ENCODE results near the gene MINDY1. TPM values are rescaled to one million over a fixed set of nuclear protein-coding genes. Genes with fewer than 3 reads are reported as not detected.

Gene MINDY1
- total RNA-seq, 2 donors from 2014 or later: 36.3 to 39.2 TPM

- TF ChIP-seq POLR2A (IDR thresholded peaks at IDR 0.05): no peak
- TF ChIP-seq CTCF (IDR thresholded peaks at IDR 0.05): no peak
- DNase-seq: no peak
- no peaks in the 10 kb centered on the region for H3K27me3 ChIP-seq
- H3K9me3 ChIP-seq: no peaks in the 10 kb centered on the region
- no peaks in the 10 kb centered on the region for H3K4me1 ChIP-seq
- ATAC-seq: no peak
- H3K4me3 ChIP-seq: no peak within 1 kb of the TSS
- WGBS, 2 donors: 38 to 46% methylated on average over 2 of the region's 2 CpGs
- peaks cover 0 to 5% of the 10 kb centered on the region in 2 donors for H3K36me3 ChIP-seq (replicated peaks in 1 of 2; ENCODE audit: insufficient read depth in 1 of 2, low read depth in 2 of 2)
- intact Hi-C loops (cut with DNase I): no loop called here
- no peak within 1 kb of the TSS for H3K27ac ChIP-seq
Measured at GRCh38 chr1:151036356-151036755, 29.7 kb upstream of the MINDY1 start, which contains the start of gene BNIPL. TSS of gene BNIPL (plus strand) at chr1:151036586. CDS start at chr1:151036726, 140 bp downstream.

- no peak for ATAC-seq
- Histone ChIP-seq H3K36me3 (replicated peaks in 1 of 2; ENCODE audit: insufficient read depth in 1 of 2, low read depth in 2 of 2) (peaks cover 0 to 5% of the 10 kb centered on the region in 2 donors), H3K27me3 (no peaks in the 10 kb centered on the region), H3K27ac (no peak overlapping the region), H3K4me1 (no peaks in the 10 kb centered on the region), H3K4me3 (no peak overlapping the region), H3K9me3 (no peaks in the 10 kb centered on the region)
- TF ChIP-seq CTCF (IDR thresholded peaks at IDR 0.05) (no peak), POLR2A (IDR thresholded peaks at IDR 0.05) (no peak)
- intact Hi-C loops (cut with DNase I): no loop called here
- 91 to 94% methylated on average over 3 of the region's 3 CpGs for WGBS, 2 donors
- no peak for DNase-seq
Measured at GRCh38 chr1:151035167-151035566, 28.5 kb upstream of the MINDY1 start.

- intact Hi-C loops (cut with DNase I): no loop called here
- peaks cover 5 to 9% of the 10 kb centered on the region in 2 donors for H3K36me3 ChIP-seq (replicated peaks in 1 of 2; ENCODE audit: insufficient read depth in 1 of 2, low read depth in 2 of 2)
- 97% methylated on average over 8 of the region's 8 CpGs for WGBS, 2 donors
Measured at GRCh38 chr1:151032164-151032563, 25.5 kb upstream of the MINDY1 start.

GRCh38 chr1:151026460-151026859 is 19.8 kb upstream of the MINDY1 start:
- TF ChIP-seq CTCF (IDR thresholded peaks at IDR 0.05) (no peak), POLR2A (IDR thresholded peaks at IDR 0.05) (no peak)
- intact Hi-C loops (cut with DNase I): no loop called here
- DNase-seq (no peak), ATAC-seq (no peak)
- no peaks in the 10 kb centered on the region for H3K9me3 ChIP-seq
- H3K4me3 ChIP-seq: no peak overlapping the region
- no peaks in the 10 kb centered on the region for H3K4me1 ChIP-seq
- no peaks in the 10 kb centered on the region for H3K27me3 ChIP-seq
- H3K27ac ChIP-seq: no peak overlapping the region
- peaks cover 5 to 6% of the 10 kb centered on the region in 2 donors for H3K36me3 ChIP-seq (replicated peaks in 1 of 2; ENCODE audit: insufficient read depth in 1 of 2, low read depth in 2 of 2)

More at GRCh38 chr1:151032164-151032563, 25.5 kb upstream of the MINDY1 start:
- no peak for TF ChIP-seq POLR2A (IDR thresholded peaks at IDR 0.05)
- no peak for TF ChIP-seq CTCF (IDR thresholded peaks at IDR 0.05)
- no peak overlapping the region for H3K4me3 ChIP-seq
- H3K27me3 ChIP-seq: no peaks in the 10 kb centered on the region
- ATAC-seq (no peak), DNase-seq (no peak)
- H3K27ac ChIP-seq: no peak overlapping the region
- H3K9me3 ChIP-seq: no peaks in the 10 kb centered on the region
- H3K4me1 ChIP-seq: no peaks in the 10 kb centered on the region

- 19 to 27% methylated on average over 6 of the region's 6 CpGs for WGBS, 2 donors
- Histone ChIP-seq H3K27ac (peak overlapping the region in 1 of 4 donors; percentile 15), H3K36me3 (replicated peaks in 1 of 2; ENCODE audit: insufficient read depth in 1 of 2, low read depth in 2 of 2) (peaks cover 5 to 6% of the 10 kb centered on the region in 2 donors), H3K9me3 (no peaks in the 10 kb centered on the region), H3K4me1 (no peaks in the 10 kb centered on the region), H3K27me3 (no peaks in the 10 kb centered on the region), H3K4me3 (no peak overlapping the region)
- ATAC-seq (peak; percentile 84), DNase-seq (peak; percentile 79 to 88 (median 84))
- TF ChIP-seq POLR2A (IDR thresholded peaks at IDR 0.05) (no peak), CTCF (IDR thresholded peaks at IDR 0.05) (peak; percentile 54 to 74 (median 64))
- intact Hi-C loops (cut with DNase I): no loop called here
Measured at GRCh38 chr1:151024540-151025146, 17.9 kb upstream of the MINDY1 start.

All from body of pancreas (tissue), 4 donors.